Endometrial microvascular endothelial cells (primary cell): ENCODE results near the gene F13A1. TPM values are rescaled to one million over a fixed set of nuclear protein-coding genes. Genes with fewer than 3 reads are reported as not detected.
"Not testable (repeated sequence)": the region's sequence is repeated elsewhere in the genome, so short reads cannot be mapped to it uniquely, and the experiment has no call there.

ENCODE experiments used
- in situ Hi-C: cut with HindIII; loops from 2 replicates; pipeline ENCODE4 v1.10.0; 2017; ENCODE audit warnings: low sequenced_read_pairs, low pct_unique_long_range_greater_than_20kb; ENCODE audit errors: inconsistent ontology term
- total RNA-seq: library from RNA; depleted of rRNA; stranded (reverse); fragments of >200 nt; gene quantifications from one replicate; pipeline ENCODE4 v1.2.3, GENCODE V29; 2015; ENCODE audit errors: inconsistent ontology term

Gene F13A1
- total RNA-seq, 1 donor from 2014 or later = not detected

GRCh38 chr6:6323352-6323751, 2.9 kb upstream of the F13A1 start:
- in situ Hi-C loops = no loop called here

GRCh38 chr6:6320901-6321300, 439 bp upstream of the F13A1 start:
- in situ Hi-C loops = no loop called here

- in situ Hi-C loops = no loop called here
Observed at GRCh38 chr6:6317825-6318733, 2.4 kb downstream of the F13A1 start.

- in situ Hi-C loops = no loop called here
Observed at GRCh38 chr6:6317386-6317785, 3.1 kb downstream of the F13A1 start.

- in situ Hi-C loops = no loop called here
Observed at GRCh38 chr6:6315660-6316059, 4.8 kb downstream of the F13A1 start.

- in situ Hi-C loops = no loop called here
Observed at GRCh38 chr6:6314596-6314995, 5.9 kb downstream of the F13A1 start.

GRCh38 chr6:6312901-6313441, 7.5 kb downstream of the F13A1 start:
- in situ Hi-C loops = no loop called here

GRCh38 chr6:6305575-6305974, 14.9 kb downstream of the F13A1 start:
- in situ Hi-C loops = no loop called here

GRCh38 chr6:6300383-6300782, 20.1 kb downstream of the F13A1 start:
- in situ Hi-C loops = not testable (repeated sequence)

GRCh38 chr6:6293317-6293716, 27.1 kb downstream of the F13A1 start:
- in situ Hi-C loops = no loop called here

GRCh38 chr6:6287415-6287814, 33.0 kb downstream of the F13A1 start:
- in situ Hi-C loops = no loop called here

- in situ Hi-C loops = no loop called here
Observed at GRCh38 chr6:6285679-6286078, 34.8 kb downstream of the F13A1 start.

- in situ Hi-C loops = no loop called here
Observed at GRCh38 chr6:6284221-6284966, 36.1 kb downstream of the F13A1 start.

- in situ Hi-C loops = no loop called here
Observed at GRCh38 chr6:6283746-6284145, 36.7 kb downstream of the F13A1 start.

GRCh38 chr6:6282716-6283115, 37.7 kb downstream of the F13A1 start:
- in situ Hi-C loops = no loop called here

GRCh38 chr6:6277413-6277812, 43.0 kb downstream of the F13A1 start:
- in situ Hi-C loops = no loop called here

- in situ Hi-C loops = no loop called here
Observed at GRCh38 chr6:6270948-6271535, 49.4 kb downstream of the F13A1 start.

GRCh38 chr6:6260196-6260722, 60.2 kb downstream of the F13A1 start:
- in situ Hi-C loops = no loop called here

GRCh38 chr6:6256886-6257285, 63.6 kb downstream of the F13A1 start:
- in situ Hi-C loops = no loop called here
